ENCODE data around the gene SFXN5. TPM values are rescaled to one million over a fixed set of nuclear protein-coding genes. Genes with fewer than 3 reads are reported as not detected.

SFXN5 gene
- total RNA-seq, 1 experiment from 2014 or later, result 31.3 TPM

GRCh38 chr2:72937356-72937669, 134.2 kb downstream of the SFXN5 start:
- Mint-ChIP-seq H3K9me3 (ENCODE audit: unreplicated experiment) (no peaks in the 10 kb centered on the region), H3K4me3 (ENCODE audit: unreplicated experiment) (no peak overlapping the region), H3K27me3 (ENCODE audit: insufficient read depth, unreplicated experiment) (no peaks in the 10 kb centered on the region), H3K4me1 (ENCODE audit: low read depth, unreplicated experiment) (peaks cover 6% of the 10 kb centered on the region), H3K36me3 (ENCODE audit: insufficient read depth, unreplicated experiment) (peaks cover 6% of the 10 kb centered on the region), H3K27ac (ENCODE audit: unreplicated experiment) (no peak overlapping the region)
- no peak overlapping the region for H3K4me3 ChIP-seq (ENCODE audit: low read depth, low read length)
- POLR2A ChIA-PET, result no interaction called here
- 0 out of 2 replicates have a peak, but pooled peaks cover 5% of the 10 kb centered on the region for H3K4me1 ChIP-seq
- no peaks in the 10 kb centered on the region for H3K9me3 ChIP-seq
- CTCF ChIA-PET, result interaction anchor here (2.0 kb wide), 1 partner anchor 44 kb away, joined by 10 read pairs; no protein-coding TSS in a partner anchor
- intact Hi-C loops (cut with micrococcal nuclease; ENCODE audit: unreplicated experiment), result no loop called here
- BruUV-seq (replicated peaks), result no TSS peak
- H3K36me3 ChIP-seq (ENCODE audit: control insufficient read depth, insufficient read depth, low read length), result peaks cover 1% of the 10 kb centered on the region; the same call in 1 of the 2 replicates
- TF ChIP-seq CTCF (IDR thresholded peaks at IDR 0.05; ENCODE audit: insufficient read depth in 1 of 2, low read depth in 1 of 2, low read length in 1 of 2, severe bottlenecking in 1 of 2, unreplicated experiment in 1 of 2), result no peak
- H3K27me3 ChIP-seq (replicated peaks; ENCODE audit: control insufficient read depth, insufficient read depth, low read length), result no peaks in the 10 kb centered on the region
- DNase-seq, result no peak

- Histone ChIP-seq H3K36me3 (ENCODE audit: control insufficient read depth, insufficient read depth, low read length) (peaks cover 1% of the 10 kb centered on the region), H3K4me3 (ENCODE audit: low read depth, low read length) (no peak overlapping the region), H3K4me1 (0 out of 2 replicates have a peak, but pooled peaks cover 5% of the 10 kb centered on the region), H3K9me3 (no peaks in the 10 kb centered on the region), H3K27me3 (replicated peaks; ENCODE audit: control insufficient read depth, insufficient read depth, low read length) (no peaks in the 10 kb centered on the region)
- H3K9me3 Mint-ChIP-seq (ENCODE audit: unreplicated experiment), result no peaks in the 10 kb centered on the region
- H3K4me1 Mint-ChIP-seq (ENCODE audit: low read depth, unreplicated experiment), result peaks cover 6% of the 10 kb centered on the region
- no peak for TF ChIP-seq CTCF (IDR thresholded peaks at IDR 0.05; ENCODE audit: insufficient read depth in 1 of 2, low read depth in 1 of 2, low read length in 1 of 2, severe bottlenecking in 1 of 2, unreplicated experiment in 1 of 2)
- no peaks in the 10 kb centered on the region for H3K27me3 Mint-ChIP-seq (ENCODE audit: insufficient read depth, unreplicated experiment)
- H3K36me3 Mint-ChIP-seq (ENCODE audit: insufficient read depth, unreplicated experiment), result peaks cover 6% of the 10 kb centered on the region
- H3K4me3 Mint-ChIP-seq (ENCODE audit: unreplicated experiment), result no peak overlapping the region
- BruUV-seq (replicated peaks), result no TSS peak
- DNase-seq, result no peak
- POLR2A ChIA-PET, result no interaction called here
- CTCF ChIA-PET, result interaction anchor here (2.0 kb wide), 1 partner anchor 43 kb away, joined by 10 read pairs; no protein-coding TSS in a partner anchor
- H3K27ac Mint-ChIP-seq (ENCODE audit: unreplicated experiment), result no peak overlapping the region
- intact Hi-C loops (cut with micrococcal nuclease; ENCODE audit: unreplicated experiment), result no loop called here
Measured at GRCh38 chr2:72936660-72937355, 134.7 kb downstream of the SFXN5 start.

- Histone ChIP-seq H3K4me3 (ENCODE audit: low read depth, low read length) (no peak overlapping the region), H3K36me3 (ENCODE audit: control insufficient read depth, insufficient read depth, low read length) (peaks cover 1% of the 10 kb centered on the region), H3K9me3 (no peaks in the 10 kb centered on the region), H3K4me1 (0 out of 2 replicates have a peak, but pooled peaks cover 5% of the 10 kb centered on the region), H3K27me3 (replicated peaks; ENCODE audit: control insufficient read depth, insufficient read depth, low read length) (no peaks in the 10 kb centered on the region)
- TF ChIP-seq CTCF (IDR thresholded peaks at IDR 0.05; ENCODE audit: insufficient read depth in 1 of 2, low read depth in 1 of 2, low read length in 1 of 2, severe bottlenecking in 1 of 2, unreplicated experiment in 1 of 2), result no peak
- Mint-ChIP-seq H3K36me3 (ENCODE audit: insufficient read depth, unreplicated experiment) (peaks cover 6% of the 10 kb centered on the region), H3K9me3 (ENCODE audit: unreplicated experiment) (no peaks in the 10 kb centered on the region), H3K4me3 (ENCODE audit: unreplicated experiment) (no peak overlapping the region), H3K27me3 (ENCODE audit: insufficient read depth, unreplicated experiment) (no peaks in the 10 kb centered on the region), H3K4me1 (ENCODE audit: low read depth, unreplicated experiment) (peaks cover 6% of the 10 kb centered on the region), H3K27ac (ENCODE audit: unreplicated experiment) (no peak overlapping the region)
- ChIA-PET POLR2A (no interaction called here), CTCF (interaction anchor here (0.9 to 4.8 kb wide), 3 partner anchors 43 to 242 kb away, joined by 4 to 62 read pairs (median 5); no protein-coding TSS in a partner anchor)
- DNase-seq, result no peak
- intact Hi-C loops (cut with micrococcal nuclease; ENCODE audit: unreplicated experiment), result loop anchor here (1.0 to 2.0 kb wide), 2 partner anchors 17 to 42 kb away; no protein-coding TSS in a partner anchor
- no TSS peak for BruUV-seq (replicated peaks)
Measured at GRCh38 chr2:72935611-72935957, 135.9 kb downstream of the SFXN5 start.

All from Caco-2 (cell line).